ENCODE data around the gene LAPTM4A.
"Not testable (repeated sequence)": the region's sequence is repeated elsewhere in the genome, so short reads cannot be mapped to it uniquely, and the experiment has no call there.

DNA sequence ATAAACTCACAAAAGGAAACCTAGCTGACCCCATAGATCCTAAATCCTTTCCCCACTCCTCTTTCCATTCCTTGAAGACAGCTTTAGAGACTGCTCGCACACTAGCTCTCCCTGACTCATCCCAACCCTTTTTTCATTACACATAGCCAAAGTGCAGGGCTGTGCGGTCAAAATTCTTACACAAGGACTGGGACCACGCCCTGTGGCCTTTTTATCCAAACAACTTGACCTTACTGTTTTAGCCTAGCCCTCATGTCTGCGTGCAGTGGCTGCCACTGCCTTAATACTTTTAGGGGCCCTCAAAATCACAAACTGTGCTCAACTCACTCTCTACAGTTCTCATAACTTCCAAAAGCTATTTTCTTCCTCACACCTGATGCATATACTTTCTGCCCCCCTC is 34.5 kb upstream of the LAPTM4A start:
- not testable (repeated sequence) for TF ChIP-seq POLR2A (IDR thresholded peaks at IDR 0.05; ENCODE audit: low read length); CTCF (IDR thresholded peaks at IDR 0.05); ZNF302 (CRISPR knock-in tag; IDR thresholded peaks at IDR 0.05); RNF2 (IDR thresholded peaks at IDR 0.05; ENCODE audit: borderline replicate concordance, low read depth); CHD2 (IDR thresholded peaks at IDR 0.05; ENCODE audit: low read length, partially characterized antibody); PHF8 (IDR thresholded peaks at IDR 0.05; ENCODE audit: borderline replicate concordance, low read depth); NR3C1 (IDR thresholded peaks at IDR 0.05); ZFP36 (IDR thresholded peaks at IDR 0.05; ENCODE audit: borderline replicate concordance, partially characterized antibody); EP300 (IDR thresholded peaks at IDR 0.05); SMC3 (IDR thresholded peaks at IDR 0.05); CEBPB (IDR thresholded peaks at IDR 0.05); ZSCAN20 (CRISPR knock-in tag; IDR thresholded peaks at IDR 0.05)
- TF ChIP-seq, protein P1, sequence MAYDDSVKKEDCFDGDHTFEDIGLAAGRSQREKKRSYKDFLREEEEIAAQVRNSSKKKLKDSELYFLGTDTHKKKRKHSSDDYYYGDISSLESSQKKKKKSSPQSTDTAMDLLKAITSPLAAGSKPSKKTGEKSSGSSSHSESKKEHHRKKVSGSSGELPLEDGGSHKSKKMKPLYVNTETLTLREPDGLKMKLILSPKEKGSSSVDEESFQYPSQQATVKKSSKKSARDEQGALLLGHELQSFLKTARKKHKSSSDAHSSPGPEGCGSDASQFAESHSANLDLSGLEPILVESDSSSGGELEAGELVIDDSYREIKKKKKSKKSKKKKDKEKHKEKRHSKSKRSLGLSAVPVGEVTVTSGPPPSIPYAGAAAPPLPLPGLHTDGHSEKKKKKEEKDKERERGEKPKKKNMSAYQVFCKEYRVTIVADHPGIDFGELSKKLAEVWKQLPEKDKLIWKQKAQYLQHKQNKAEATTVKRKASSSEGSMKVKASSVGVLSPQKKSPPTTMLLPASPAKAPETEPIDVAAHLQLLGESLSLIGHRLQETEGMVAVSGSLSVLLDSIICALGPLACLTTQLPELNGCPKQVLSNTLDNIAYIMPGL (CRISPR knock-in tag; IDR thresholded peaks at IDR 0.05; ENCODE audit: borderline replicate concordance): not testable (repeated sequence)

Measured in A549 (cell line).